Measurements from ENCODE around the gene POLN.

Gene POLN

DNA sequence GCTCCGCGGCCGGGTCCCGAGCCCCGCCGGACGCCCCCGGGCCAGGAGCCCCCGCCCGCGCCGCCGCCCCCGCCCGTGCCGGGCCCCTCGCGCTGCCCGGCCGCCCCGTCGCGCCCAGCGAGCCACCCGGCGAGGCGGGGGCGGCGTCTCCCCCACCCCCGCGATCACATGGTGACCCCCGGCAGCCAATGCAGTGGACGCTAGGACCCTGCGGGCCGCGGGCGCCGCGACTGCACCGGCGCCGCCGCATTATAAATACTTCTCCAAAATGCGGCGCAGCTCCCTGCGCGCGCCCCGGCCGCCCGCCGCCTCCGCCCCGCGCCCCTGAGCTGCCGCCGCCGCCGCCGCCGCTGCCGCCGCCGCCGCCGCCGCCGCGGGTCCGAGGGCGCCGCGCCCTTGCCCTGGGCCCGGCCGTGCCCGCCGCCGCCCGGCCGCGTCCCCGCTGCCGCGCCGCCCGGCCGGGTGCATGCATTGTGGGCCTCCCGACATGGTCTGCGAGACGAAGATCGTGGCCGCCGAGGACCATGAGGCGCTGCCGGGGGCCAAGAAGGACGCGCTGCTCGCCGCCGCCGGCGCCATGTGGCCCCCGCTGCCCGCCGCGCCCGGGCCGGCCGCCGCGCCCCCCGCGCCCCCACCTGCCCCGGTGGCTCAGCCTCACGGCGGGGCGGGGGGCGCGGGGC, 182.7 kb downstream of the POLN start, which contains the start of gene NAT8L:
Gene NAT8L (plus strand): TSS at position 282 of the 680 bp plus-strand sequence. CDS start 185 bp downstream, at position 467.
- DNase-seq (ENCODE audit: low read depth), result no peak

DNA sequence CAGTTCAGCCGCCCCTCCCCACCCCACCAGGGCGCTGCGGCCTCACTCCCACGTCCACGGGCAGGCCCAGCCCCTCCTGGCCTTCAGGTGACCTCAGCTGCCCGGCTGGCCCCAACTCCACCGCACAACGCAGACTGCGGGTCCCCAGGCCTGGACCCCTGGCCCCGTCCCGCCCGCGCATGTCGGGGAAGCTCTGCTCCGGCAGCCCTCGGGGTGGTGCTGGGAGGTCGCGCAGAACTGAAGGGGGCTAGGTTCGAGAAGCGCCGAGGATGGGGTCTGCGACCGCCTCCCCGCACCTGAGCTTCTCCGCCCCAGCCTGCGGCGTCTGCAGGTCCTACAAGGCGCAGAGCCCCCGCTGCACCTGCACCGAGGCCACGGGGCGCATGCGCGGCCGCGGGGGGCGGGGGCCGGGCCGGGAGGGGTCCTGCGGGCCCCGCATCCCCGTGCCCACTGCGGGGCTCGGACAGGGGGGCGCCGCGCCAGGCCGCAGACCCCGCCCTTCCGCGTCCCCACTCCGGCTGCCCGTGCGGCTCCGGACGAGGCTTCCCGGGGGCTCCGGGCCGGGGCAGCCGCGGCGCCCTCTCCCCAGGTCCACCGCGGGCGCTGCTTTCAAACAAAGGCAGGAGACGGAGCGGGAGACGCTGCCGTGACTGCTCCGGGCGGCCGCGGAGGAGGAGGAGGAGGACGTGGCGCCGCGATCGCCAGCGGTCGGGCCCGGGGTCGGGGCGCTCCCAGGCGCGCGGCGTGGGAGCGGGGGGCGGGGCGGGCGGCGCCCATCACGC, 183.5 kb downstream of the POLN start:
- DNase-seq (ENCODE audit: low read depth), result no peak

DNA sequence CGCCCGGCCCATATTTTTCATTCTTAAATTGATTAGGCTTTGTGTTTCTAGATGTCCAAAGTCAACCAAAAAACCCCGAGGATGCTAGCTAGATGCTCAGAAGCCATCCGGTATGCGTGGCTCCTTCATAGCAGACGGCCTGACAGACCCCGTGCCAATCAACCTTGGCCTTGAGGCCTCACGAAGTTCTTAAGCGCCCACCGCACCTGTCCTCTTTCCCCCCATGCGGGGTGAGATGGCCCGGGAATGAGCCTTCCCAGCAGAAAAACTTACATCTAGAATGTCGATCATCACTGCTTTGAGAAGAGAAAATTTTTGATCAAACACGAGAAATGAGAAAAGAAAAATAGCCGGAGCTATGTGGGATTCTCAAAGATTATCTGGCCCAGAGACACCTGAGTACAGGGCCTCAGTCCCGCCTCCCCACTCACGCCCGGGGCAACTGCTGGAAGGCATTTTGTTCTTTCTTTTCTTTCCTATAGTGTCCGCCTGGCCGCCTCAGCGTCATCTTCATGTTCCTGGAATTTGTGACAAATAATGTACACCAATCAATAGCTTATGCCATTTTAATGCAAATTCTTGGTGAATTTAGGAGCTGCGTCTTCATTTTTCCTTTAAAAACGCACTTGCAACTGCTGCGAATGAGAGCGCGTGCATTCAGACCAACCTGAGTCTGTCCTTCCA, 184.4 kb downstream of the POLN start:
- no peak for DNase-seq (ENCODE audit: low read depth)

DNA sequence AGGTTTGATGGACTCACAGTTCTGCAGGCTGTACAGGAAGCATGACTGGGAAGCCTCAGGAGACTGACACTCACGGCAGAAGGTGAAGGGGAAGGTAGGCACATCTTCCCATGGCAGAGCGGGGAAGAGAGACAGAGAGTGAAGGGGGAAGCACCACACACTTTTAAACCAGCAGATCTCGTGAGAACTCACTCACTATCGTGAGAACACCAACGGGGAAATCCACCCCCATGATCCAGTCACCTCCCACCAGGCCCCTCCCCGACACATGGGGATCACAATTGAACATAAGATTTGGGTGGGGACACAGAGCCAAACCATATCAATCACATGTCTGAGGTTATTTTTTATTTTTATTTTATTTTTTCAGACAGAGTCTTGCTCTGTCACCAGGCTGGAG, 187.7 kb downstream of the POLN start:
- DNase-seq (ENCODE audit: low read depth), result no peak

DNA sequence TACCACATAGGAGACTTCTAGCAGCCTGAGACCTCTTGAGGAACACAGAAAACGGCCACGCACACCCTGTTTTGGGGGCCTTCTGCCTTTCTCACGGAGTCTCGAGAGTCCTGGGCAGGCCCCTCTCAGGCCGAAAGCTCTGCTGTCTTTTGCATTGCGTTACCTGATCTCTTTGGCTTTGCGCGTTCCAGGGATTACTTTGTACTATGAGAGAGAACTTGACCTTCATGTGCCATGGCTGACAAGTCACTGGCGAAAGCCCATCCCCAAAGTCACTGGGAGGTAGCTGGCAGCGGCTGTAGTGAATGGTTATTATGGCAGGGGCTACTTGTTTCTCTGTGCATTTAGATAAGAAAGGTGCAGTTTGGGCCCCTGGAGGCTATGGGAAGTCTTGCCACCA, 190.8 kb downstream of the POLN start:
- no peak for DNase-seq (ENCODE audit: low read depth)

DNA sequence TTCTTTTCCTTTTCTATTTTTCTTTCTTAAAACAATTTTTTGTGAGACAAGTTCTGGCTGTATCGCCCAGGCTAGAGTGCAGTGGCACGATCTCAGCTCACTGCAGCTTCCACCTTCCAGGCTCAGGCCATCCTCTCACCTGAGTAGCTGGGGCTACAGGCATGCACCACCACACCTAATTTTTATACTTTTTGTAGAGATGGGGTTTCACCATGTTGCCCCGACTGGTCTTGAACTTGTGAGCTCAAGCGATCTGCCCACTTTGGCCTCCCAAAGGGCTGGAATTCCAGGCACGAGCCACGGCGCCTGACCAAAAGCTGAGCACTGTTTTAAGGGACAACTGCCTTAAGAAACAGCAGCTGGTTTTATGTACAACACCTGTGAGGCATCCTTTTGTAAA, 192.1 kb downstream of the POLN start:
- DNase-seq (ENCODE audit: low read depth), result no peak

DNA sequence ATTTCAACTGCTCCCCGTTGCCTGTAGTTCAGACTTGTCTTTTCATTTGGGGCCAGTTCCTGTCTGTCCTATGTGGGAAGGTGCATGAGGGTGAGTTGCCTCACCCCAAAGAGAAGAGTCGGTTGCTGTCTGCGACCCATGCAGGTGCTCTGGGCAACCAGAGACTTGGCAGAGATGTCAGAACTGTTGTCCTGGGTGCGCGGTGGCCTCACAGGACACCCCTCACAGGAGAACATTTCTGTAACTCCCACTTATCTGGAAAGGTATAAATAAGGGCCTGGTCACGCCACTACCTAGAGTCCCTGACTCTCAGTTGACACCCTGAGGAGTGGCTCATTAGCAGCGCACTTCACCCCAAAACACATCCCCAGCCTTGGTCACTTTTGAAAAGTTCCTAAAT, 192.5 kb downstream of the POLN start:
- no peak for DNase-seq (ENCODE audit: low read depth)

DNA sequence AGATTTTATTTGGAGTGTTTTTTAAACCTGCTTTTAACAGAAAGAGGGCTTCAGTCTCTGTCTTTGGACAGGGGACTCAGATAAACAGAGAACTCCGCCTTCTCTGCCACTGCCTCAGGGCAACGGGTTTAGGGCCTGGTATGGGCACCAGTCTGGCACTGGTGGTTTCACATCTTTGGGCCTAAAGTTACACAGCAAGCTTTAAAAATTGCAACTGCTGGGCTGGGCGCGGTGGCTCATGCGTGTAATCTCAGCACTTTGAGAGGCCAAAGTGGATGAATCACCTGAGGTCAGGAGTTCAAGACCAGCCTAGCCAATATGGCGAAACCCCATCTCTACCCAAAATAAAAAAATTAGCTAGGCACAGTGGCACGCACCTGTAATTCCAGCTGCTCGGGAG, 193.1 kb downstream of the POLN start:
- no peak for DNase-seq (ENCODE audit: low read depth)

DNA sequence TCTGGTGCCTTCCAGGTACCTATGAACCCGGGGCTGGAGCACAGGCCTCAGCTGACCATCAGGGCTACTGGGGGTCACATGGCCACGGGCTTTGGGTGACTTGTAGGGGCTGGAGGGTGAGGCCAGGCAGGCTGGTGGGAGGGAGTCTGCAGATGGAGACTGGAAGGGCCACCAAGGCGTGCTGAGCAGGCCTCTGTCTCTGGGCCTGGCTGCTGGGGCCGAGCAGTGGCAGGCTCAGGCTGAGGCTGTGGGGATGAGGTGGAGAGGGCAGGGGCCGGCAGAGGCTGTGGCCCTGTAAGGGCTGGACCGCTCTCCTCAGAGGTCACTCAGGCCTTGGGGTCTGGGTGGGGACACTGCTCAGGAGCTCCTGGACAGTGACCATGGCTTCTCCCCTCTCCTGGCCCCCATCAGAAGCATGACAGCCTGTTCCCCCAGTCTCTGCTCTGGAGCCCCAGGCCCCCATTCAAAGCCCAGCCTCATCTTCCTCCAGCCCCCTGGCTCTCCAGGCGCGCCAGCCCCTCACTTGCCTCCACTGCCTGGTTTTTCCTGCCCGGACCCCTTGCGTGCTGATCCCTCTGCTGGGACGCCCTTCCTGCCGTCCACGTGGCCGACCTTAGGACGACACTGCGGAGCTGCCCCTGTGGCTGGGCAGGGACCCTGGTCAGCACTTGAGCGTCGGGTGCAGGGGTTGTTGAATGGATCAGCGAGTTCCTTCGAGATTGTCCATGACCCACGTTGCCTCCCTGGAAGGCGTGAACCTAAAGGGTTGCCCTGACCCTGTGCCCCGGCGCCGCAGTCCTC, 193.9 kb downstream of the POLN start:
- no peak for DNase-seq (ENCODE audit: low read depth)

DNA sequence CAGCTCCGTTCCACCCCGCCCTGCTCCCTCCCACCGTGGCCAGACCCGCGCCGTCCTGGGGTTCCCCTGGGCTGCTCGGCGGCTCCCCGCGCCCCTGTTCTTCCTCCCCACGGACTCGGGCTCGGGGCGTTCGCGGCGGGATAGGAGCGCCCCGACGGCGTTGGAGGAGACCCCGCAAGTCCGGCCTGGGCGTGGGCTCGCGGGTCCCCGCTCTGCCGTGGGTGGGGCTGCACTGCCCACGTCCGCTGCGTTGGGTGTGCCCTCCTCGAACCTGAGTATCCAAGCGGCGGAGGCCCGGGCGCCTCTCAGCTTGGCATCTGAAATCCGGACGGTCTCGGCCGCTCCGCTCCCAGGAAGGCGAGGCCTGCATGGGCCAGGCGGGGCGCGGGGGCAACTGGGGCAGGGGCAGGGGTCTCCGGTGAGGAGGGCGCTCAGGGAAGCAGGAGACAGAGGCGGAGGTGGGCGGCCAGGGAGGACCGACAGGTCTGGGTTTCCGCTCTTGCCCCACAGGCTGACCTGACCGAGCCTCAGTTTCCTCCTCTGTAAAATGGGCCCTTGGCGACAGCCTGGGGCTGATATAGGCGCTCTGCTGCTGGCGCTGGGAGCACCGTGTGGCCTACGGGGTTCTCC, 194.8 kb downstream of the POLN start:
- no peak for DNase-seq (ENCODE audit: low read depth)

DNA sequence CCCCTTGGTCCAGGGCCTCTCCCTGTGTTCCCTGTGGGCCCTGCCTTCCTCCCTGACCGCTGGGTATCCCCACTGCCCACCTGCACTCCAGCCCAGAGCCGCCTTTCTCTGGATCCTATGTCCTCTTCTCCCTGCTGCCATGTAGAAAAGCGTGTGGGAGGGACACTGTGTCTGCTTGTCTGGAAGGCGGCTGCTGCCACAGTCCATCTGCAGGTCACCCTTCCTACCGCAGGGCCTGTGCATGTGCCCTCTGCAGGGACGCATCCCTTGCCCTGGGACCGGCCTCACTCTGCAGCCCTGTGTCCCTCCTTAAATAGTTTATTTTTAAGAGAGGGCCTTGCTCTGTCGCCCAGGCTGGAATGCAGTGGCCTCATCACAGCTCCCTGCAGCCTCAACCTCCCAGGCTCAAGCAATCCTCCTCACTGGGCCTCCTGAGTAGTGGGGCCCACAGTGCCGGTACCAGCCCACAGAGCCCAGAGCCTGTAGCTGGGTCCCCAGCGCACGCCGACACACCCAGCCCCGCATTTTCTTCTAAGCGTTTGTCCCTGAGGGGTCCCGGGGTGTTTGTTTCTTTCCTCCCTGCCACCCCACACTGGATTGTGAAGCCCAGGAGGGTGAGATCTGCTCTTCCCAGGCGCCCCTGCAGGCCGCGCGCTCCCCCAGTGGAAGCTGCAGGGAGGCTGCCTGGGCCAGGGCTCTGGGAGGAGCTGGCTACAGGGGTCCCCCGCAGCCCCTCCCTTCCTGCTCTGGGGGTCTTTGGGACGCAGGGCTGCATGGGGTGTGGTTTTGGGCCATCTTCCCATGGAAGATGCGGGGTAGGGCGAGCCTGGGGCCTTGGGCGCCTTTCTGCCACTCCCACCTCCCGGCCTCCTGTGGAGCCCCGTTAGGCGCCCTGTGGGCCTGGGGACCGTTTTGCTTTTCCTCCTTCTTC, 195.6 kb downstream of the POLN start:
- DNase-seq (ENCODE audit: low read depth), result no peak

DNA sequence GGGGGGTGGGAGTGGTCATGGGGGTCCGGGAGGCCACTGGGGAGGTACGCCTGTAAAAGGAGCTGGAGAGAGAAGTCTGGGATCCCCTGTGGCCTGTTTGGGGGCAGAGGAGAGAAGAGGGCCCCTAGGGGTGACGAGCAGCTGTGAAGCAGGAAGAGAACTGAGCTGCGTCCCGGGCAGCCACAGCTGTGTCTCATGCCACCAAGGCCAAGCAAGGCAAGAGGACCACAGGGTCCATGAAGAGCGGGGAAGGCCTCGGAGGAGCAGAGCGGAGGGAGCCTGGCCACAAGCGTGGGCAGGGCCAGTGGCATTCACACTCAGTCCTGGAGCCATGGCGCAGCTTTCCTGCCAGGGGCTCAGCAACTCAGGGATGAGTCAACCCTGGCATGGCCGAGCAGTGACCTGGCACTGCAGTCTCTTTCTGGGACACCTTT, 196.4 kb downstream of the POLN start:
- DNase-seq (ENCODE audit: low read depth), result no peak

DNA sequence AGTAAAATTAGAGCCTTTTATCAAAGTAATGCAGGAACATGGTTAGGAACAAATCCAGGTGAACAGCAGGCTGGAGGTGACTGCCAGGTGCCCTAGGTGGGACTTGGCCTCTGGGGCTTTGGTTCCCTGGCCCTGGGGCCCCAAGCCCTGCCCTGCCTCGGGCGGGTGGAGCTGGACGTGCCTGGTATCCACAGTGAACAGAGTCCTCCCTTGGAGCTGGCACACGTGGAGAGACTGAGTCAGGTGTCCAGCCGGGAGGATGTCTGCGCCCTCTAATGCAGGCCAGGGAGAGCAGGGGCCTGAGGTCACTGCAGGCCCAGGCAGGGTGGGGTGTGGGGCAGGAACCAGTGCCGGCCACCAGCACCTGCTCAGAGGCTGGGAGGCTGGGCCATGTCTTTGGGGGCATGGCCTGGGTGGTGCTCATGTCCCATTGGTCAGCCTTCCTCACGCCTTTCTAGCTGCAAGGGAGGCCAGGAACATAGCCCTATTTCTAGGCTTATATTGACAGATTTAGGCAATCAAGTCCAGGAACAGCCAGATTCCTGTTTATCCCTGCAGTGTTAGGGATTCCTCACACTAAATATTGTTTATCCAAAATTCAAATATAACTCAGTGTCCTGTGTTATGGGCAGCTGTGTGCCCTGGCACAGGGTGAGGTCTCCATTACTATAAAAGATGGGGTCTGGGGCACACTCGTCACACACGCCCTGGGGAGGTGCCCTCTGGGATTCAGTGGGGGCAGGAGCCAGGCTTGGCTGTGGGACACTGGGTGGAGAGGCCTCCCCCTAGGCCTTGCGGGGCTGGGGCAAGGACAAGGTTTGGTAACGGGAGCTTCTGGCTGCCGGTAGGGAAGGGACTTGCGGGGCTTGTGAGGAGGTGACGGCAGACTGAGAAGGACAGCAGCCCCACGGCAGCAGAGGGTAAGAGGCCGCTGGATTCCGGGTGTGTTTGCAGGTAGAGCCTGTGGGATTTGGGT, 197.1 kb downstream of the POLN start:
- no peak for DNase-seq (ENCODE audit: low read depth)

DNA sequence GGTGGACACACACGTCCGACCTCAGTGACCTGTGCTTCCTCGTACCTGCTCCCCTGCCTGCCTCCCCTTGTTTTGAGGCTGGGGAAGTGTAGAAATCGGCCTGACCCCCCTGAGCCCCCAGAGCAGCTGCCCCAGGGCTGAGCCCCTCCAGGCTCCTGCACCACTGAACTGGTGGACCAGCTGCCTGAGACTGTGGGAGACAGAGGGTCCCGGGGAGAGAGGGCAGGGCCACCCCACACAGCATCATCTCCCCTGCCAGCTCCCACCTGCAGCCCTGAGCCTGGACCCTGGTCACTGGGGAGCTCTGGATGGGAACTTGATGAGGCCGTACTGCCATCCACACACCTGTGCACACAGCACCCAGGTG, 197.8 kb downstream of the POLN start:
- no peak for DNase-seq (ENCODE audit: low read depth)

DNA sequence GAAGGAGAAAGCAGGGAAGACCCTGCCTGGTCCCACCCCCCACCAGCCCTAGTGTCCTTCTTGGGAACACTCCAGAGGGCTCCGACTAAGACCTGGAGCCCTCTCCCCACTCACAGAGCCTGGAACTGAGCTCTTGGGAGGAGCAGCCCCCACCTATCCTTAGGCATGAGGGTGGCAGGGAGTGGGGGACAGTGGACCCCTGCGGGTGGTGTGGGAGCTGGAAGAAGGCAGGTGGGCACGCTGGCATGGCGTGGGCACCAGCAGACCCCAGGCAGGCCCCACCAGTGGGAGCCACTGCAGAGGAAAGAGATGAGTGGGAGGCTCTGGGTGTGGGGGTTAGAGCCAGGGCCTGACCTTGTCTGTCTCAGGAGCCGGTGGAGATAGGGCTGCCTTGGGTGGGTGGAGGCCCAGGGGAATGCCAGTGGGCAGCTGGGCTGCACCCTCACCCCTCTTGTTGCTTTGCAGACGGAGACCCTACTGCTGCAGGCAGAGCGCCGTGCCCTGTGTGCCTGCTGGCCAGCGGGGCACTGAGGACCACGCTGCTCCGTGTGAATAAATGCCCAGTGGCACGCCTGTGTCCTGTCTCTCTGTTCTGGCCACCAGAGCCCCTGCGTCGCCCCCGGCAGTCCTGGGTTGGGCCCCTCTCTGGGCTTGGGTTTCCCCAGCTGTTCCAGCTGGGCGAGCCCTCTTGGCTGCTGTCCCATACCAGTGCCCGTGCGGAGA, 198.4 kb downstream of the POLN start:
- DNase-seq (ENCODE audit: low read depth), result no peak

DNA sequence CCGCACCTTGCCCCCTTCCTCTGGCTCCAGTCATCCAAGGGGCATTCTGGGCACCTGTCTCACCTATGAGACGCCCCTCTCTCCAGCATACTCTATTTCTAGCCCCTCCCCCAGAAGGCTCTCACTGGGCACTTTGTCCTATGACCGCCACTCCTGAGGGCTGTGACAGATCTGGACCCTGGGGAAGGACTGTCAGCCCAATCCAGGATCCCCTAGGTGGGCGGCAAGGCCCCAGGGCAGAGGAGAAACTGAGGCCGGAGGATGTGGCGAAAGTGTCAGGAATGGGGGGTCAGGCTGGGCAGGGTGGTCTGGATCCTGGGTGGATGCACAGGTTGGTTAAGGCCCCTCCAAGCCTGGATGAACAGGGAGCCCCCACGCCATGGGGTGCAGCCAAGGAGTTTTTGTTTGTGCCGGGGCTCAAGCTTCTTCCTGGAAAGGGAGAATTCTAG, 198.9 kb downstream of the POLN start:
- DNase-seq (ENCODE audit: low read depth), result no peak

DNA sequence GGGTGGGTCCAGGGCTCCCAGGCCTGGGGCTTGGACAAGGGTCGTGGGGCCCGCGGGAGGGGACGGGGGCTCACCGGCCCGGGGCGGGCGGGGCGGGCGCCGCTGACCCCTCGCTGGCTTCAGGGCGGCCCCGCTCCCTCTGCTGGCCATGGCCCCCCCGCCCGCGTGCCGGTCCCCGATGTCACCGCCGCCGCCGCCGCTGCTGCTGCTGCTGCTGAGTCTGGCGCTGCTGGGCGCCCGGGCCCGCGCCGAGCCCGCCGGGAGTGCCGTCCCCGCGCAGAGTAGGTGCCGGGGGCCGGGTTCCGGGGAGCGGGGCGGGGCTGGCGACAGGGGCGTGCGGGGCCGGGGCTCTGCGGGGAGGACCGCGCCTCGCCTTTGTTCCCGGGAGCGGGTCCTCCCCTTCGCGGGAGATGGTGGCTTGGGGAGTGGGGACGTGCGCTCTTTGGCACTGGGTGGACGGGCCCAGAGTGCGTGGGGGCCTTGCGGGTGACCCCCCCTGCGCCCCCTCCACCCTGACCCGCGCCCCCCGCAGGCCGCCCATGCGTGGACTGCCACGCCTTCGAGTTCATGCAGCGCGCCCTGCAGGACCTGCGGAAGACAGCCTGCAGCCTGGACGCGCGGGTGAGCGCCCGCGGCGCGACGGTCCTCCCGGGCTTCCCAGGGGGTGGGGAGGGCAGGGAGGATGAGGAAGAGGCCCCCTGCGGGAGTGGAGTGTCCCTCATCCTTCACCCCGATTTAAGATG, 199.5 kb downstream of the POLN start:
- DNase-seq (ENCODE audit: low read depth), result no peak

Measured in HS-27A (cell line).